GM23338 (cell line): ENCODE measurements around the gene HCN2. TPM values are rescaled to one million over a fixed set of nuclear protein-coding genes. Genes with fewer than 3 reads are reported as not detected.
A peak's percentile ranks its signal among the peaks of the same experiment; 100 is the strongest.

Source experiments
- ATAC-seq: fragments of 200-7000 bp; cut with Tn5 transposase; 3 replicates; pipeline ENCODE4 v1.9.1; 2020
- DNase-seq: peaks from one replicate; pipeline ENCODE4 v3.0.0-alpha.2; 2015; ENCODE audit warnings: low spot score
- H2AFZ ChIP-seq: fragments of 200-600 bp; sonication (generic); 2 replicates; pipeline ENCODE4 v1.8.0; 2016; ENCODE audit warnings: antibody characterized with exemption, mild to moderate bottlenecking, moderate library complexity
- H3F3A ChIP-seq: fragments of 200-600 bp; sonication (generic); replicated peaks from 2 replicates; pipeline ENCODE4 v1.8.0; 2017; ENCODE audit warnings: antibody characterized with exemption, mixed run types, low read depth
- H3K27ac ChIP-seq: fragments of 200-600 bp; sonication (generic); 2 replicates; pipeline ENCODE4 v1.6.1; 2016; ENCODE audit warnings: low read depth
- H3K27me3 ChIP-seq: fragments of 200-600 bp; sonication (generic); 2 replicates; pipeline ENCODE4 v1.8.0; 2016; ENCODE audit warnings: mild to moderate bottlenecking, mixed run types, moderate library complexity; ENCODE audit not compliant: insufficient read depth
- H3K36me3 ChIP-seq: fragments of 200-600 bp; sonication (generic); 2 replicates; pipeline ENCODE4 v1.8.0; 2016; ENCODE audit warnings: mild to moderate bottlenecking; ENCODE audit not compliant: insufficient read depth
- H3K4me1 ChIP-seq: fragments of 200-600 bp; sonication (generic); 2 replicates; pipeline ENCODE4 v1.8.0; 2016; ENCODE audit warnings: mild to moderate bottlenecking, moderate library complexity; ENCODE audit not compliant: insufficient read depth
- H3K4me2 ChIP-seq: fragments of 200-600 bp; sonication (generic); 2 replicates; pipeline ENCODE4 v1.7.1; 2017; ENCODE audit warnings: mixed run types
- H3K4me3 ChIP-seq: fragments of 200-600 bp; sonication (generic); 2 replicates; pipeline ENCODE4 v1.6.1; 2016; ENCODE audit warnings: mixed run types
- H3K79me2 ChIP-seq: fragments of 200-600 bp; sonication (generic); replicated peaks from 2 replicates; pipeline ENCODE4 v1.8.0; 2017; ENCODE audit warnings: mild to moderate bottlenecking; ENCODE audit not compliant: insufficient read depth
- H3K9me2 ChIP-seq: fragments of 200-600 bp; sonication (generic); 2 replicates; pipeline ENCODE4 v1.8.0; 2017; ENCODE audit not compliant: insufficient read depth
- H4K20me1 ChIP-seq: fragments of 200-600 bp; sonication (generic); replicated peaks from 2 replicates; pipeline ENCODE4 v1.8.0; 2017; ENCODE audit warnings: mild to moderate bottlenecking; ENCODE audit not compliant: insufficient read depth
- H3K27ac Mint-ChIP-seq: 2 replicates; pipeline ENCODE4 v1.8.0; 2020; ENCODE audit warnings: inconsistent platforms, mild to moderate bottlenecking, moderate library complexity, mixed read lengths
- H3K27me3 Mint-ChIP-seq: 3 replicates; pipeline ENCODE4 v1.8.0; 2022; ENCODE audit warnings: low read depth, mild to moderate bottlenecking, moderate library complexity, mixed read lengths, inconsistent platforms; ENCODE audit not compliant: insufficient read depth, poor library complexity
- H3K36me3 Mint-ChIP-seq: 3 replicates; pipeline ENCODE4 v1.8.0; 2021; ENCODE audit warnings: low read depth, mild to moderate bottlenecking, inconsistent platforms, moderate library complexity, mixed read lengths
- H3K4me1 Mint-ChIP-seq: 3 replicates; pipeline ENCODE4 v1.8.0; 2020; ENCODE audit warnings: mild to moderate bottlenecking, inconsistent platforms, mixed read lengths
- H3K4me3 Mint-ChIP-seq: 3 replicates; pipeline ENCODE4 v1.8.0; 2021; ENCODE audit warnings: moderate library complexity, mild to moderate bottlenecking, inconsistent platforms, mixed read lengths
- H3K9me3 Mint-ChIP-seq: 3 replicates; pipeline ENCODE4 v1.8.0; 2020; ENCODE audit warnings: moderate library complexity, mild to moderate bottlenecking, inconsistent platforms, mixed read lengths
- CREB1 ChIP-seq: fragments of 250-450 bp; sonication (Bioruptor Pico); IDR thresholded peaks from 2 replicates; pipeline ENCODE4 v1.5.0; 2020; ENCODE audit warnings: low read depth, mild to moderate bottlenecking, moderate library complexity
- CTCF ChIP-seq, 2 experiments: fragments of 200-600 bp in 1 of 2; sonication (generic) in 1 of 2; conservative IDR thresholded peaks; 2 replicates each; pipeline versions ENCODE4 v1.5.1 to v1.6.1; 2016 to 2017; ENCODE audit warnings: antibody characterized with exemption in 2 of 2, low read depth in 2 of 2, mild to moderate bottlenecking in 2 of 2, moderate library complexity in 1 of 2
- ETS1 ChIP-seq: IDR thresholded peaks from 2 replicates; pipeline ENCODE4 v1.6.1; 2016; ENCODE audit warnings: antibody characterized with exemption
- EZH2 ChIP-seq: fragments of 200-600 bp; sonication (generic); IDR thresholded peaks from one replicate; pipeline ENCODE4 v1.8.0; 2017; ENCODE audit warnings: antibody characterized with exemption, mild to moderate bottlenecking, low read depth; ENCODE audit not compliant: unreplicated experiment
- EZH2phosphoT487 ChIP-seq: fragments of 200-600 bp; sonication (generic); IDR thresholded peaks from one replicate; pipeline ENCODE4 v1.8.1; 2018; ENCODE audit warnings: antibody characterized with exemption; ENCODE audit not compliant: unreplicated experiment
- JUNB ChIP-seq: IDR thresholded peaks from one replicate; pipeline ENCODE4 v1.6.1; 2016; ENCODE audit warnings: antibody characterized with exemption; ENCODE audit not compliant: unreplicated experiment
- NANOG ChIP-seq: IDR thresholded peaks from 2 replicates; pipeline ENCODE4 v1.6.1; 2016; ENCODE audit warnings: antibody characterized with exemption, borderline replicate concordance
- POLR2AphosphoS5 ChIP-seq: IDR thresholded peaks from 2 replicates; pipeline ENCODE4 v1.6.1; 2016; ENCODE audit warnings: antibody characterized with exemption, low read depth
- REST ChIP-seq: IDR thresholded peaks from one replicate; pipeline ENCODE4 v1.6.1; 2018; ENCODE audit warnings: antibody characterized with exemption; ENCODE audit not compliant: unreplicated experiment
- STAT1 ChIP-seq: IDR thresholded peaks from one replicate; pipeline ENCODE4 v1.6.1; 2016; ENCODE audit warnings: antibody characterized with exemption; ENCODE audit not compliant: unreplicated experiment
- ZNF114 ChIP-seq: fragments of 250-450 bp; sonication (Bioruptor Pico); IDR thresholded peaks from 2 replicates; pipeline ENCODE4 v1.5.0; 2020; ENCODE audit warnings: mild to moderate bottlenecking, moderate library complexity
- ZNF331 ChIP-seq: fragments of 250-450 bp; sonication (Bioruptor Pico); IDR thresholded peaks from 2 replicates; pipeline ENCODE4 v1.5.0; 2020; ENCODE audit warnings: low read depth, mild to moderate bottlenecking, moderate library complexity
- ZNF462 ChIP-seq: fragments of 250-450 bp; sonication (Bioruptor Pico); IDR thresholded peaks from 2 replicates; pipeline ENCODE4 v1.5.0; 2020; ENCODE audit warnings: mild to moderate bottlenecking, moderate library complexity
- polyA plus RNA-seq: library from polyadenylated mRNA; unstranded; fragments of >200 nt; fragmentation: Nextera tagmentation; extraction: Ambion mirVana; gene quantifications from 2 replicates; pipeline ENCODE4 v1.2.1, GENCODE V29; 2016
- total RNA-seq: library from RNA; depleted of rRNA; stranded (reverse); fragments of >200 nt; shearing (Covaris generic); gene quantifications from 2 replicates; pipeline ENCODE4 v1.2.3, GENCODE V29; 2014

HCN2 gene
- total and polyA plus RNA-seq, 2 experiments from 2014 or later = 0.06 to 2.9 TPM

- H3K36me3 Mint-ChIP-seq = peaks cover 16% of the 10 kb centered on the region
- H3K4me3 Mint-ChIP-seq = no peak overlapping the region
- Histone ChIP-seq H3K27ac (no peak overlapping the region), H3K9me2 (no peaks in the 10 kb centered on the region), H3K27me3 (no peaks in the 10 kb centered on the region), H3F3A (no peaks in the 10 kb centered on the region), H3K79me2 (no peaks in the 10 kb centered on the region), H3K4me1 (no peaks in the 10 kb centered on the region), H3K36me3 (no peaks in the 10 kb centered on the region), H2AFZ (no peak overlapping the region), H4K20me1 (no peaks in the 10 kb centered on the region), H3K4me2 (no peak overlapping the region), H3K4me3 (no peak overlapping the region)
- H3K27me3 Mint-ChIP-seq = peaks cover 2% of the 10 kb centered on the region
- DNase-seq (no peak), ATAC-seq (peak; percentile 33)
- H3K4me1 Mint-ChIP-seq = no peaks in the 10 kb centered on the region
- TF ChIP-seq ETS1 = no peak
- TF ChIP-seq CTCF (conservative IDR thresholded peaks at IDR 0.05; ENCODE audit: low read depth in 2 of 2) = no peak
- TF ChIP-seq CREB1 (CRISPR knock-in tag) = no peak
- TF ChIP-seq JUNB = no peak
- no peak for TF ChIP-seq STAT1
- no peak for TF ChIP-seq NANOG
- no peak for TF ChIP-seq ZNF462
- no peak for TF ChIP-seq EZH2phosphoT487
- no peak for TF ChIP-seq EZH2
- TF ChIP-seq ZNF114 = no peak
- no peak for TF ChIP-seq REST
- TF ChIP-seq POLR2AphosphoS5 = no peak
- no peak for TF ChIP-seq ZNF331 (CRISPR knock-in tag)
- H3K27ac Mint-ChIP-seq = no peak overlapping the region
- H3K9me3 Mint-ChIP-seq = peaks cover 48% of the 10 kb centered on the region
Observed at GRCh38 chr19:604355-604754, 14.7 kb downstream of the HCN2 start.
